LNCaP clone FGC (cell line): ENCODE results near the gene PIK3AP1.

Source experiments
- DNase-seq: peaks from one replicate; pipeline ENCODE4 v3.0.0-alpha.2; 2011; ENCODE audit warnings: low read depth
- H3K4me3 ChIP-seq: 2 replicates; pipeline ENCODE4 v1.5.1; 2011; ENCODE audit warnings: mild to moderate bottlenecking, low read depth, low read length, control low read depth
- CTCF ChIP-seq: IDR thresholded peaks from 2 replicates; pipeline ENCODE4 v1.5.1; 2012; ENCODE audit warnings: mild to moderate bottlenecking; ENCODE audit not compliant: control insufficient read depth, insufficient read depth; ENCODE audit errors: extremely low read depth

Gene PIK3AP1

GRCh38 chr10:96712662-96713271, 7.5 kb downstream of the PIK3AP1 start:
- H3K4me3 ChIP-seq: no peak overlapping the region
- DNase-seq: no peak
- no peak for TF ChIP-seq CTCF

DNA sequence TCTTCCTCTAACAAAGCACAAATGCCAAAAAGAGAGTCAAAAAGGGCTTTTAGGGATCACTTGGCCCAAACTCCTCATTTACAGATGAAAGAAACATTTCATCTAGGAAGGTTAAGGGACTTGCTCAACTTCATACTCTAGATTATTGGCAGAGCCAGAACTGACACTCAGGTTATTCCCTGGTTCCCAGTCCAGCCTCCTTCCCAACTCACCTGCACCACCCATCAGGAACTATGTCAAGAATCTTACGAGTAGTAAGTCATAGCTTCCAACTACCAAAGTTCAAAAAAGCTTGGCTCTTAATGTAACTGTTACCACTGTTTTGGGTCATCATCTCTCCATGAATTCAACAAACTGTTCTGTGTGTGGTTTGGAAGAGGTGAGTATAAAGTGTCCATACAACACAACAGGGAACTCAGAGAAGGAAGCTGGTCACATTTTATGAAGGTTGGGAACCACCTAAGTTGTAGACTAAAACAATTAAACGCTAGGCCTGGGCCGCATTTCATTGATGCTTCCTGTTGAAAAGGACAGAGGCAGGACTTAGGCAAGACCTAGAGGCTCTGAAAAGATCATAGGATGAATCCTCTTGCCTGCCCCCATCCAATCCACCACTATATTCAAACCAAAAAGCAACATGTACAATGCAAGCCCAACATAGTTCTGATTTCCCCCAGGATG, 9.1 kb downstream of the PIK3AP1 start:
- H3K4me3 ChIP-seq: no peak overlapping the region
- no peak for DNase-seq
- no peak for TF ChIP-seq CTCF

DNA sequence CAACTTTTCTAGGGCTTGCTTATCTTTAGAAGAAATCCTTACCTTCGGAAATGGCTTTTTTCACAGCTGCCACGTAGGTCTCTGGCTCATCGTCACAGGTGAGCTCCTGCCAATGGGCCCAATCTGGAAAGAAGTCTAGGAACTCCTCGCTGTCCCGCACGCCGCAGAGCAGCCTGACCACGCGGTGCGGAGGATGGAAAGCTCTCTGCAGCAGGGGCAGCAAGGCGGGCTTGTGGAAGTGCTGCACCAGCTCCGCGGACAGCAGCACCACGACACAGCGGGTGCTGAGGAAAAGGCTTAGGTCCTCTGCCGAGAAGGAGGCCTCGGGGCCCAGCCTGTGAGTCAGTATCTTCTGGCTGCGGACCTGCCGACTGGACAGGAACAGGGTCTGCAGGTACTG, 10.8 kb downstream of the PIK3AP1 start:
- no peak overlapping the region for H3K4me3 ChIP-seq
- no peak for TF ChIP-seq CTCF
- DNase-seq: no peak

DNA sequence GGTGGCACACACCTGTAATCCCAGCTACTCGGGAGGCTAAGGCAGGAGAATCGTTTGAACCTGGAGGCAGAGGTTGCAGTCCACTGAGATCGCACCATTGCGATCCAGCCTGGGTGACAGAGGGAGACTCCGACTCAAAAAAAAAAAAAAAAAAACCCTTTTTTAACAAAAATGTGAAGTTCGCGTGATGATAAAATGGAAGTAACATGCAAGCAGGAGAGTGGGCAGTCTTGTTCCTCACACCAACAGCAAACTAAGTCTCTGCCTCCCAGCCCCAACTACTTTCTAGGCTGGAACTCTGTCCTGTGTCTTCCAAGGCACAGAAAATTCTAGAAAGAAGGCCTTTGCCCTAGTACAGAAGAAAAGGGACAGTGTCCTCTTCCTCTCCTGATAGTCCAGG, 11.3 kb downstream of the PIK3AP1 start:
- no peak for DNase-seq
- H3K4me3 ChIP-seq: no peak overlapping the region
- no peak for TF ChIP-seq CTCF

DNA sequence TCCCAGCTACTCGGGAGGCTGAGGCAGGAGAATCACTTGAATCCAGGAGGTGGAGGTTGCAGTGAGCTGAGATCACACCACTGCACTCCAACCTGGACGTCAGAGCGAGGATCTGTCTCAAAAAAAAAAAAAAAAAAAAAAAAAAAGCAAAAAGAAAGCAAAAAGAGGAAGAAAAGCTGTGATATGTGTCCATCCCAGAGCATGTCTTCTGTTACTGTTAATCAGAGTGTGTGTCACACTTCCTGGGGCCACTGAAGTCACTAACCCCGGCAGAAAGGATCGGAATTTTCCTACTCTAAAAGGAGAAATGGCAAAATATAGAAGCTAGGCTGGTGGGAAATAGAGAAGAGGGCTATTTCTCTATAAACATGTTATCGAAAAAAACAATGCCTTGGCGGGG, 11.9 kb downstream of the PIK3AP1 start:
- H3K4me3 ChIP-seq: no peak overlapping the region
- TF ChIP-seq CTCF: no peak
- DNase-seq: no peak

DNA sequence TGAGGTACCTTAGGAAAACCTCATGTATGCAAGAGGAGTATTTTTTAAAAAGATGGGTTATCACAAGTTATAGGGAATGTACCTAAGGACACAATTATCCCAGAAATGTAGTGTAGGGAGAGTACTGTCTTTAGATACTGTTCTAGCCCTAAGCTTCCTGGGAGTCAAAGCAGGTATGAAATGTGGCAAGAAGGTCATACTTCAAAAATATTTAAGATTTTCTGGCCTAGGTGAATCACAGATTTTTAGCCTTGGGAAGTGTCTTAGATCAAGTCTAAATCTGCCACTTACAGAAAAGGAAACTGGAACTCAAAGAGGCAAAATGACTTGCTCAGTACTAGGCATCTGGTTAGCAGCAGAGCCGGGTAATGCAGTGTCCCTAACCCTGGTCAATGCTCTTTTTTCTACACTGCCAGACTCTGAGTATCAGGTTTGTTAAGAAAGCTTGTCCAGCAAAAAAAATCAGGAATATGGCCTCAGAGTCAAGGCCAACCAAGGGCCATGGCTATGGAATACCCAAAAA, 13.9 kb downstream of the PIK3AP1 start:
- H3K4me3 ChIP-seq: no peak overlapping the region
- no peak for TF ChIP-seq CTCF
- no peak for DNase-seq

DNA sequence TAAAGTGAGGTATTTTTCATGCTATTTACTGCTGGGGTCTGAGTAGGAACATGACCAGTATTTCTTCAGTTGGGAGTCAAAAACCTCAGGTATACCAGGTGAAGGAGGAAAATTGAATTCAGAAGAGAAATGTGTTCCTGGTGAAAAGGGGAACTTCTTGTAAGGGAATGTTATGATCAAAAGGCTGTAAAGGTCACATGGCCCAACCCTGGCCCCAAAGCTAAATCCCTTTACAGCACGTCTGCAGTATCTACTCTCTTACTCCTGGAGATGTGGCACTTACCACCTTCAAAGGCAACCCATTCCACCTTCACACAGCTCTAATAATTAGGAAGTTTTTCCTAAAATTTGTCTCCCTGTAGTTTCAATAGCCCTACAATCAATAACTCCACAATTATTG, 15.2 kb downstream of the PIK3AP1 start:
- no peak overlapping the region for H3K4me3 ChIP-seq
- TF ChIP-seq CTCF: no peak
- no peak for DNase-seq
